VCaP (cell line): ENCODE results near the gene CDC5L.

Source experiments
- H3K27ac ChIP-seq: fragments of 450-650 bp; 2 replicates; pipeline ENCODE4 v1.5.1; 2017
- CTCF ChIP-seq: fragments of 450-650 bp; conservative IDR thresholded peaks from 2 replicates; pipeline ENCODE4 v1.5.1; 2017; ENCODE audit warnings: mild to moderate bottlenecking, moderate library complexity

Gene CDC5L

GRCh38 chr6:44377484-44377883 lies 10.0 kb upstream of the CDC5L start:
- no peak overlapping the region for H3K27ac ChIP-seq
- TF ChIP-seq CTCF, result no peak

- no peak for TF ChIP-seq CTCF
- H3K27ac ChIP-seq, result no peak overlapping the region
Measured at GRCh38 chr6:44377971-44378370, 9.5 kb upstream of the CDC5L start.

- no peak overlapping the region for H3K27ac ChIP-seq
- no peak for TF ChIP-seq CTCF
Measured at GRCh38 chr6:44381739-44382138, 5.8 kb upstream of the CDC5L start.

GRCh38 chr6:44386364-44386928 lies 1.1 kb upstream of the CDC5L start:
- peak overlapping the region; percentile 94 for H3K27ac ChIP-seq
- TF ChIP-seq CTCF, result no peak

GRCh38 chr6:44386929-44387345 lies 569 bp upstream of the CDC5L start:
- no peak for TF ChIP-seq CTCF
- H3K27ac ChIP-seq, result peak overlapping the region; percentile 94

GRCh38 chr6:44388135-44388487 lies 605 bp downstream of the CDC5L start:
- H3K27ac ChIP-seq, result peak overlapping the region; percentile 94
- no peak for TF ChIP-seq CTCF

- TF ChIP-seq CTCF, result no peak
- no peak overlapping the region; the same call in 1 of the 2 replicates for H3K27ac ChIP-seq
Measured at GRCh38 chr6:44388887-44389286, 1.4 kb downstream of the CDC5L start.
